IPS-18c (cell line): ENCODE measurements around the gene SORBS1.
"Not testable (repeated sequence)": the region's sequence is repeated elsewhere in the genome, so short reads cannot be mapped to it uniquely, and the experiment has no call there.

Experiments
- H3K4me3 ChIP-seq: 2 replicates; pipeline ENCODE4 v1.7.0; 2013; ENCODE audit warnings: low read depth, mild to moderate bottlenecking, low read length, moderate library complexity; ENCODE audit not compliant: insufficient read depth
- H3K9me3 ChIP-seq: one replicate; pipeline ENCODE4 v1.6.1; 2013; ENCODE audit warnings: mild to moderate bottlenecking, low read length, moderate library complexity; ENCODE audit not compliant: control insufficient read depth, insufficient read depth

The SORBS1 gene

DNA sequence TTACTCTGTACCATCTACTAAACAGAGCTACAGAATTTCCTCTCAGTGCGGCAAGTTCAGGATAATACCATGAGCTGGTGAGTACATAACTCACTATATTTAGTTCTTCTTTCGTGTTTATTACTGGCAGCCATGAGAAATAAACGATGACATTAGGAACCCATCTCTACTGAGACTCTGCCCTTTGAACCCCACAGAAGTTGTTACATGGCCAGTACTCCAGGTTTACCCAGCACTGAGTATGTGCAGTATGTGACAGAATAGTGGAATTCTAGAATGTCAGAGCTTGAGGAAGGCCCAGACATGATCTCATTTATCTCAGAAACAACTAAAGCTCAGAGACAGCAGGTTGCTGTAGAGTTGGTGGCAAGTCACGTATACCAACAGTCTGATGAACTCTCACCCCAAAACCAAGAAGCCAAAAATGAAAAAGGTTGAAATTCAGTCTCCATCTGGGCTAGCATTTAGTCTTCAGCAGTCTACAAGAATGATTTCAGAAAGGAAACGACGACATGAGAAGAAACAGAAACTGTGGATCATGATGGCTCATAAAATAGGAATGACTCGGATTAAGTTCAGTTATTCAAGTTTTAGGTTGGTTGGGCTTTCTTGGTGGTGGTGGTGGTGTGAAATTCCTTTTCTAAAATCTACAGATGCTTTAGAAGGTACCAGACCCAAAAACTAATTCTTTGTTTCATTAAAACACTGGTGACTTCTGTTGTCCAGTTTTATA is 78.5 kb downstream of the SORBS1 start:
- Histone ChIP-seq H3K9me3 (no peaks in the 10 kb centered on the region), H3K4me3 (no peak overlapping the region)

GRCh38 chr10:95480901-95481491 is 80.2 kb downstream of the SORBS1 start:
- Histone ChIP-seq H3K4me3 (no peak overlapping the region), H3K9me3 (no peaks in the 10 kb centered on the region)

- Histone ChIP-seq H3K9me3 (no peaks in the 10 kb centered on the region), H3K4me3 (no peak overlapping the region)
These were observed 80.9 kb downstream of the SORBS1 start for GRCh38 chr10:95480102-95480900.

GRCh38 chr10:95478935-95479334 is 82.2 kb downstream of the SORBS1 start:
- no peak overlapping the region for H3K4me3 ChIP-seq
- H3K9me3 ChIP-seq: no peaks in the 10 kb centered on the region

DNA sequence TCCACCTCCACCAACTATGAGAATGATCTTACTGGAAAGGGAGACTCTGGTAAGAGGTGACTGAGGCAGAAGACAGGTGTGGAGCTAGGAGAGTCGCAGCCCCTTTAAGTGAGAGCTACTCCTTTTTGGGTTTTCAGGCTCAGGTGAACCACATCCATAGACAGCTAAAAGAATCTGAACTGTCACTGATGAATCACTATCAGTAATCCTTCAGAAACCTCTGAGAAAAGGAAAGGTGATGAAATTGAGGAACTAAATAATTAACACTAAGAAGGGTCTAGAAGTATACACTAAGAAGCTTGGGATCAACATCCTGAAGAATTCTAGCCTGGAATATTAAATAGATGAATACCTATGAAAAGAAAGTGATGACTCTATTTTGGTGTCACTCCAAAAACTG is 83.0 kb downstream of the SORBS1 start:
- no peak overlapping the region for H3K4me3 ChIP-seq

GRCh38 chr10:95477175-95477520 is 84.0 kb downstream of the SORBS1 start:
- H3K4me3 ChIP-seq: no peak overlapping the region

More for the DNA sequence above, 83.0 kb downstream of the SORBS1 start:
- H3K9me3 ChIP-seq: no peaks in the 10 kb centered on the region

DNA sequence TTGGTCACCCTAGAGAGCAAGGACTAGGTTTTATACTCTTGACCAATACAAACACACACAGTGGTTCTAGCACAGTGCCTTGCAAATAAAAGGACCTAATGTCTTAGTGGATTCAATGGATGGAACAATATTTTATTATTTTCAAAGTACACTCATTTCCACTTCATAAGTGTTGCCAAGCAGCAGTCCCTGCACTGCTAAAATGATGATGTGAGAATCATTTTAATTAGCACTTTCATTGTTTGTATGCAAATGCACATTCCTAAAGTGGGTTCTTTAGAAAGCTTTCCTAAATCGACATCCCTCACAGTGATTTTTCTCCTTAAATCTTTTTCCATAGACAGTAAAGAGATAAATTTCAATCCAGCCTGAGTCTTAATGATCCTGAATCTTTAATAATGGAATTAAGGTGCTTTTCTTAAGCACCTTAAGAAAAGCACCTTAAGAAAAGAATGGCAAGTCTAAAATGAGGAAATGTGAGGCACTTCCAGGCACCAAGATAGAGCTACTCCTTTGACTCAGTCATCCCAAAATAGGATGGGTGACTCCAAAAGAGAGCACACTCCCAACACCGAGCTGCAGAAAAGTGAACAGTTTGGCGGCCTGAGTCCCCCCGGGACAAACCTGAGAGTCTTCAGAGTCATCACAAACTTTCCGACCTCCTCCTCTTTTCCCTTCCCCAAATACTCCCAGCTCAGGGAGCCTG is 84.5 kb downstream of the SORBS1 start:
- Histone ChIP-seq H3K4me3 (no peak overlapping the region), H3K9me3 (no peaks in the 10 kb centered on the region)

More at GRCh38 chr10:95477175-95477520, 84.0 kb downstream of the SORBS1 start:
- no peaks in the 10 kb centered on the region for H3K9me3 ChIP-seq

GRCh38 chr10:95475827-95476468 is 85.2 kb downstream of the SORBS1 start:
- Histone ChIP-seq H3K4me3 (no peak overlapping the region), H3K9me3 (no peaks in the 10 kb centered on the region)

- no peak overlapping the region for H3K4me3 ChIP-seq
- H3K9me3 ChIP-seq: no peaks in the 10 kb centered on the region
These were observed 86.2 kb downstream of the SORBS1 start for GRCh38 chr10:95475003-95475383.

DNA sequence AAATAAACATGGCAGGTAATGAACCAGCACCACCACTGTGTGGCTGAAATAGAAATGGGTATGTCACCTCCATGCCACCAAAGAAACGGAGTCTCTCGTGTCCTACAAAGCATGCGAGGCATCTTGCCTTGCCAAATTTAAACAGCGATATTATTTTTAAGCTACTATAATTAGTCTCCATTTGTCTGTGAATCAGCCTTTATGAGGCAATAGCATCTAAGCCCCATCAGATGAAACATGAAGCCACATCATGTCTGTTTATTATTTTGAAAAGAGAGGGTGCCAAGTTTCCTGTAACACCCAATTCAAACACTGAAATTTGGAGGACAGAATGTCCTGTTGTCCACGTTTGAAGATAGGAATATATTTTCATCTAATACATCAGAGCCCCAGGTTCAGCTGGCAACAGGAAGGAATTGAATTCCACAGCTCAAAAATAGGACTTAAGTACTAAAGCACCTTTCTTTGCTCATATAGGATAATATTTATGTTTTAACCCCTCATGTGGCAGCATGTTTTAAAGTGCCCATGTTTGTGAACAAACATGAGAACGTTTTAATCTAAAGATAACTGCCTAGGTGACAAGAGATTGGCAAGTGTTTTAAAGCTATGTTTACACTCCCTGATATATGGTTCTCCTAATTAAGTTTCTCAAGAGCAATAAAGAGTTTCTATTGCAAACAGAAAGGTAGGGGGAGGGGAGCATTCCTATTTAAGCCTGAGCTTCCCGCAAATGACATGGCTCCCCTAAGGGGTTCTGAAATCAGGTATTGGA is 86.8 kb downstream of the SORBS1 start:
- Histone ChIP-seq H3K4me3 (no peak overlapping the region), H3K9me3 (no peaks in the 10 kb centered on the region)

GRCh38 chr10:95472304-95473088 is 88.7 kb downstream of the SORBS1 start:
- Histone ChIP-seq H3K9me3 (no peaks in the 10 kb centered on the region), H3K4me3 (no peak overlapping the region)

- Histone ChIP-seq H3K4me3 (no peak overlapping the region), H3K9me3 (no peaks in the 10 kb centered on the region)
These were observed 91.5 kb downstream of the SORBS1 start for GRCh38 chr10:95469676-95470075.

DNA sequence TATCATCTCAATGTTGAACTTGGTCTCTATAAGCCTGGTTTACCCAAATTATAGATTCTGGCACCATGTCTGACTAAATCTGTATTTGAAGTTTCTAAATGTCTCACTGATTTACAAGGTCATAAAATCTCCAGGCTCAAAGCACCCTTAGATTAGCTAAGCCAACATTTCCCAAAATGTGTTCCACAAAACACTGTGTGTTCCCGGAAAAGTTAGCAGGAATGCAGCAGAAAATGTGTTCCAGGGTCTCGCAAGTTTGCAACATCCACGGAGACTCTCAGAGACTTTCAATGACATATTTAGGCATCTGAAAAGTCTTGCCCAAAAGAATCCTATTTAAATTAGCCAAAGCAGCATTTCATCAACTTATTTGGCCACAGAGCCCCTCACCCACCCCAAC is 91.9 kb downstream of the SORBS1 start:
- Histone ChIP-seq H3K9me3 (no peaks in the 10 kb centered on the region), H3K4me3 (no peak overlapping the region)

DNA sequence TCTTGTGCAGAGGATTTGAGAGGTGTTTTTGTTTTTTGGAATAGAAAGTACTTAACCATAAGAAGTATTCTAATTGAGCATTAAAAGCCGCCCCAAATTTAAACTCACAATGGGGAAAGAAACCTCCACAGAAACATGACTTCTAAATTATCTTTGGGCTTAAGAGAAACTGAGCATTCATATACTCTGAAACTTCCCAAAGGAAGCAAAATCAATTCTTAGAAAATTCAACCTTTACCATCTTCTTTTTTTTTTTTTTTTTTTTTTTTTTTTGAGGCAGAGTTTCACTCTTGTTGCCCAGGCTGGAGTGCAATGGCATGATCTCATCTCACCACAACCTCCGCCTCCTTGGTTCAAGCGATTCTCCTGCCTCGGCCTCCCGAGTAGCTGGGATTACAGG is 93.5 kb downstream of the SORBS1 start:
- not testable (repeated sequence) for H3K9me3 ChIP-seq, H3K4me3 ChIP-seq

- Histone ChIP-seq H3K9me3 (no peaks in the 10 kb centered on the region), H3K4me3 (no peak overlapping the region)
These were observed 94.0 kb downstream of the SORBS1 start for GRCh38 chr10:95467162-95467599.

GRCh38 chr10:95466436-95466835 is 94.7 kb downstream of the SORBS1 start:
- Histone ChIP-seq H3K4me3 (no peak overlapping the region), H3K9me3 (no peaks in the 10 kb centered on the region)
